Lower lobe of right lung (tissue), 2 donors: ENCODE measurements around the gene GPR32. TPM values are rescaled to one million over a fixed set of nuclear protein-coding genes. Genes with fewer than 3 reads are reported as not detected.
A peak's percentile ranks its signal among the peaks of the same experiment; 100 is the strongest.
"Not testable (repeated sequence)": the region's sequence is repeated elsewhere in the genome, so short reads cannot be mapped to it uniquely, and the experiment has no call there.

Experiments
- ATAC-seq, 2 donors: fragments of 200-7000 bp; cut with Tn5 transposase; one replicate each; pipeline ENCODE4 v1.9.1; 2020 to 2022; ENCODE audit warnings: mild to moderate bottlenecking in 2 of 2, moderate library complexity in 2 of 2
- DNase-seq: peaks from one replicate; pipeline ENCODE4 v3.0.0-alpha.2; 2020
- H3K27ac ChIP-seq: fragments of 200-600 bp; one replicate; pipeline ENCODE4 v1.8.0; 2022
- H3K27me3 ChIP-seq: fragments of 200-600 bp; one replicate; pipeline ENCODE4 v1.8.0; 2022; ENCODE audit warnings: low read depth
- H3K36me3 ChIP-seq: fragments of 200-600 bp; one replicate; pipeline ENCODE4 v1.8.0; 2022; ENCODE audit warnings: mild to moderate bottlenecking
- H3K4me1 ChIP-seq: fragments of 200-600 bp; one replicate; pipeline ENCODE4 v1.8.0; 2022
- H3K4me3 ChIP-seq: fragments of 200-600 bp; one replicate; pipeline ENCODE4 v1.8.0; 2022; ENCODE audit warnings: mild to moderate bottlenecking
- H3K9me3 ChIP-seq: fragments of 200-600 bp; one replicate; pipeline ENCODE4 v1.8.0; 2022
- intact Hi-C: fragments of 100-400 bp; cut with DNase I; formaldehyde crosslinking; loops from one replicate; pipeline ENCODE4 v1.11.0; 2022
- long read RNA-seq: library from polyadenylated mRNA; unstranded; transcript quantifications from one replicate; pipeline ENCODE4 v2.0.0, GENCODE V29; 2021
- total RNA-seq: library from RNA; stranded (reverse); fragmentation: NEBNext Ultra II Directional; extraction: Animal tissue kit (Norgen Biotek cat#: 25700); gene quantifications from one replicate; pipeline ENCODE4 v1.2.1, GENCODE V29; 2021
- TF ChIP-seq, protein P1 (sequence below): fragments of 200-600 bp; IDR thresholded peaks from one replicate; pipeline ENCODE4 v1.8.0; 2022; ENCODE audit warnings: antibody characterized with exemption, mild to moderate bottlenecking
- donor health status: DM: no; HTN: yes; CAD: no; lungs with severe emphysema.

Gene GPR32
- total RNA-seq, result not detected
- long read RNA-seq, result 0 reads

- peaks cover 31% of the 10 kb centered on the region for H3K27me3 ChIP-seq
- DNase-seq, ATAC-seq, intact Hi-C loops, H3K4me1 ChIP-seq, H3K9me3 ChIP-seq, H3K27ac ChIP-seq, H3K4me3 ChIP-seq, H3K36me3 ChIP-seq: not testable (repeated sequence)
Measured at GRCh38 chr19:50770164-50770563, at the start of gene GPR32. GPR32 (plus strand) TSS chr19:50770464; CDS start chr19:50770601, 137 bp downstream.

DNA sequence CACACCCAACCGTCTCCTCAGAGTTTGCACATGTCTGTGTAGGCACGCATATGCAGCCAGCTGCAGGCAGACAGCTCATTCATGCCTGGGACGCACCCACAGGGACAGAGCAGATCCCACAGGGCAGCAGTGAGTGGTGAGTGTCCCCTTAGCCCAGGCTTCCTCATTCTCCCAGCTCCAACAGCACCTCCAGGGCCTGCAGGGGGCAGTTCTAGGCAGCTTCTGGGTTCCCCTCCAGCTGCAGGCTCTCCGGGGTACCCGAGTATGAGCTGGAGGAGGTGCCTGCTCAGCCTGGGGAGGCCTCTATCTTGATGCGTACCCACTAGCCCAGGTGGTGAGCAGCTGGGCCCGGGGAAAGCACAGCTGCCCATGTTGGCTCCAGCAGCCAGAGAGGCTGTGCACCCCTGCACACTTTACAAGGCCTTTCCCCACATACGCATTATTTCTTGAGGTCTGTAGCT, 49.3 kb upstream of the GPR32 start:
- H3K27me3 ChIP-seq, result peaks cover 76% of the 10 kb centered on the region
- peaks cover 24% of the 10 kb centered on the region for H3K4me1 ChIP-seq
- no peak for DNase-seq
- intact Hi-C loops, result no loop called here
- no peaks in the 10 kb centered on the region for H3K9me3 ChIP-seq
- ATAC-seq, result no peak
- no peaks in the 10 kb centered on the region for H3K36me3 ChIP-seq
- TF ChIP-seq, protein P1, sequence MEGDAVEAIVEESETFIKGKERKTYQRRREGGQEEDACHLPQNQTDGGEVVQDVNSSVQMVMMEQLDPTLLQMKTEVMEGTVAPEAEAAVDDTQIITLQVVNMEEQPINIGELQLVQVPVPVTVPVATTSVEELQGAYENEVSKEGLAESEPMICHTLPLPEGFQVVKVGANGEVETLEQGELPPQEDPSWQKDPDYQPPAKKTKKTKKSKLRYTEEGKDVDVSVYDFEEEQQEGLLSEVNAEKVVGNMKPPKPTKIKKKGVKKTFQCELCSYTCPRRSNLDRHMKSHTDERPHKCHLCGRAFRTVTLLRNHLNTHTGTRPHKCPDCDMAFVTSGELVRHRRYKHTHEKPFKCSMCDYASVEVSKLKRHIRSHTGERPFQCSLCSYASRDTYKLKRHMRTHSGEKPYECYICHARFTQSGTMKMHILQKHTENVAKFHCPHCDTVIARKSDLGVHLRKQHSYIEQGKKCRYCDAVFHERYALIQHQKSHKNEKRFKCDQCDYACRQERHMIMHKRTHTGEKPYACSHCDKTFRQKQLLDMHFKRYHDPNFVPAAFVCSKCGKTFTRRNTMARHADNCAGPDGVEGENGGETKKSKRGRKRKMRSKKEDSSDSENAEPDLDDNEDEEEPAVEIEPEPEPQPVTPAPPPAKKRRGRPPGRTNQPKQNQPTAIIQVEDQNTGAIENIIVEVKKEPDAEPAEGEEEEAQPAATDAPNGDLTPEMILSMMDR, result no peak
- no peak overlapping the region for H3K27ac ChIP-seq
- H3K4me3 ChIP-seq, result no peak overlapping the region

GRCh38 chr19:50721441-50722137, 48.7 kb upstream of the GPR32 start:
- Histone ChIP-seq H3K27ac (no peak overlapping the region), H3K36me3 (no peaks in the 10 kb centered on the region), H3K4me1 (peaks cover 26% of the 10 kb centered on the region), H3K27me3 (peaks cover 70% of the 10 kb centered on the region), H3K4me3 (no peak overlapping the region), H3K9me3 (no peaks in the 10 kb centered on the region)
- TF ChIP-seq, protein P1, result no peak
- intact Hi-C loops, result no loop called here
- no peak for ATAC-seq
- no peak for DNase-seq

DNA sequence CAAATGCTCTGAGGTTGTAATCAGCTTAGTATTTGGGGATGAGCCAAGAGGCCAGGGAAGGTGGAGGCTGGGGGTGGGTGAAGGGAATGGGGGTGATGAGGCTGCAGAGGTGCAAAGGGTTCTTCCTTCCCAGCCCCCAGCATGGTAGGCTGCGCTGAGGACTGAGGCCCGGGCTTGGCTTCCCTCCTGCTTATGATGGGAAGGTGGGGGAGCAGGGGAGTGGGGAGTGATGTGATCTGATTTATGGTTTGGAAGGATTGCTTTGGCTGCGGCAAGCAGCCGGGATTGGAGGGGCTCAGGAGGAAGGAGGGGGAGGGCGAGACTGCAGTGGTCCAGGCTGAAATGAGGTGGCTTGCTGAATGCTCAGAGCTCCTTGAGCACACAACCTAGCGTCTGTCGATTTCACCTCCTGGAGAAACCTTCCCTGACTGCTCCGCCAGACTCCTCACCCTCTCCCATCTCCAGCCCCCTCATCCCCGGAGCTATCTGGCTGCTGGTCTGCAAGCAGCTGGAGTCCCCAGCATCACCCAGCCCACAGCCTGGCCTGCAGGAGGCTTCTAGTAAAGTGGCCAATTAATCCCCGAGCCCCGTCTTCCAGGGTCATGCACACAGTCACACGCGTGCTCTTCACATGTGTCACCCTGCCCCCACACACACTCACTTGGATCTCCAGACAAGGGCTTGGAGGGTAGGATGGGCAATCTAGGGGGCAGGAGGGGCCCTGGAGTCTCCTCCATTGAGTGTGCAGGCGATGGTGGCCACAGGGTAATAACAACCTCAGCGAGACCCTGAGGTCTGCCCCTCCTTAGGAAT, 47.9 kb upstream of the GPR32 start:
- H3K4me1 ChIP-seq, result peaks cover 26% of the 10 kb centered on the region
- no peak for ATAC-seq
- DNase-seq, result no peak
- H3K4me3 ChIP-seq, result peak overlapping the region; percentile 67
- H3K27me3 ChIP-seq, result peaks cover 61% of the 10 kb centered on the region
- no peaks in the 10 kb centered on the region for H3K9me3 ChIP-seq
- peak overlapping the region; percentile 36 for H3K27ac ChIP-seq
- intact Hi-C loops, result no loop called here
- TF ChIP-seq, protein P1, result no peak
- H3K36me3 ChIP-seq, result no peaks in the 10 kb centered on the region

GRCh38 chr19:50723069-50723468, 47.2 kb upstream of the GPR32 start, which contains the start of gene CLEC11A:
CLEC11A (plus strand) TSS chr19:50723364; CDS start chr19:50723526, 162 bp downstream.
- intact Hi-C loops, result no loop called here
- Histone ChIP-seq H3K4me1 (peaks cover 27% of the 10 kb centered on the region), H3K27ac (peak within 1 kb of the TSS; percentile 36), H3K27me3 (peaks cover 55% of the 10 kb centered on the region), H3K9me3 (no peaks in the 10 kb centered on the region), H3K4me3 (peak within 1 kb of the TSS; percentile 67), H3K36me3 (no peaks in the 10 kb centered on the region)
- no peak for DNase-seq
- no peak for ATAC-seq
- TF ChIP-seq, protein P1, result no peak
